HT1080 (cell line): ENCODE measurements around the gene OR4K15. TPM values are rescaled to one million over a fixed set of nuclear protein-coding genes. Genes with fewer than 3 reads are reported as not detected.
"Not testable (repeated sequence)": the region's sequence is repeated elsewhere in the genome, so short reads cannot be mapped to it uniquely, and the experiment has no call there.

ENCODE experiments used
- DNase-seq: peaks from one replicate; pipeline ENCODE4 v3.0.0-alpha.2; 2015; ENCODE audit warnings: low read depth
- polyA plus RNA-seq, 2 experiments: library from polyadenylated mRNA; depleted of rRNA; stranded (reverse); fragments of >200 nt; gene quantifications; 2 replicates each; pipeline ENCODE4 v1.2.3, GENCODE V29; 2015
- total RNA-seq: library from RNA; depleted of rRNA; stranded (reverse); fragments of >200 nt; shearing (Covaris generic); gene quantifications from 2 replicates; pipeline ENCODE4 v1.2.3, GENCODE V29; 2014; rRNA removed

OR4K15 gene
- not detected in 2 replicates for total RNA-seq
- not detected in 2 replicates for polyA plus RNA-seq (2015; cell fraction: cytosol; rRNA removed)
- polyA plus RNA-seq (2015; cell fraction: nucleus; rRNA removed) = not detected in 2 replicates

DNA sequence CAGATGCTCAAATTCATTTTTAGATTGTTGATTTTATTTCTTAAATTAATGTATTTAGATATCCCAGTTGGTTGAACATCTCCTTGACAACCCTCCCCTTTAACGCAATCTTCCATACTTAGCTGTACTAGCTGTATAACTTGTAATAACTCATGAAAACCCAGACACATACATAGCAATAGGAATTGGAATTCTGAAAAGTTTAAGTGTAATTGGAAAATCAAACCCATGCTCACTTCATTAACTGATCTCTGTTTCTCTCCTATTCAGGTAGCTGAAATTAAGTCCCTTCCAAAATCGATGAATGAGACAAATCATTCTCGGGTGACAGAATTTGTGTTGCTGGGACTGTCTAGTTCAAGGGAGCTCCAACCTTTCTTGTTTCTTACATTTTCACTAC lies at the start of gene OR4K15:
TSS of gene OR4K15 (plus strand) at position 301 of the 400 bp plus-strand sequence. CDS start at position 301, 0 bp downstream.
- DNase-seq = no peak

GRCh38 chr14:19930617-19931016 lies 44.8 kb upstream of the OR4K15 start, which contains the start of gene OR4K1:
TSS of gene OR4K1 (plus strand) at chr14:19930917. CDS start at chr14:19935667, 4,750 bp downstream.
- no peak for DNase-seq

DNA sequence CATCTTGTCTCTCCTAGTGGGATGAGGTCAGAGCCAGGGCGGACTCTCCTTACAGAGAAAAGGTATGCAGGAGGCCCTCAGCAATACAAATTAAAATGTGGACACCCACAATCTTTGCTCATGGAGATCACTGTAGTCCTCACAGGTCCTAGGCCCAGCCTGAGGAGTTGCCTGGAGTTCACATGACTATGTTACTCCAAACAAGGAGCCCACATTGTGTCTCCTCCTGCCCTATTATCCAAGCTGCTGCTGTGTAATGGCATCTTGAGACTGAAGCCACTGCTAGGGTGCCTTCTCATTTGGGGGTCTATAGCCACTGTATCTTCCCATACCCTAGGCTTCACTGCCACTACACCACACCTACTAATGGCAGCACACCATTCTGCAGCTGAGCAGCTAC lies 33.7 kb upstream of the OR4K15 start:
- no peak for DNase-seq

DNA sequence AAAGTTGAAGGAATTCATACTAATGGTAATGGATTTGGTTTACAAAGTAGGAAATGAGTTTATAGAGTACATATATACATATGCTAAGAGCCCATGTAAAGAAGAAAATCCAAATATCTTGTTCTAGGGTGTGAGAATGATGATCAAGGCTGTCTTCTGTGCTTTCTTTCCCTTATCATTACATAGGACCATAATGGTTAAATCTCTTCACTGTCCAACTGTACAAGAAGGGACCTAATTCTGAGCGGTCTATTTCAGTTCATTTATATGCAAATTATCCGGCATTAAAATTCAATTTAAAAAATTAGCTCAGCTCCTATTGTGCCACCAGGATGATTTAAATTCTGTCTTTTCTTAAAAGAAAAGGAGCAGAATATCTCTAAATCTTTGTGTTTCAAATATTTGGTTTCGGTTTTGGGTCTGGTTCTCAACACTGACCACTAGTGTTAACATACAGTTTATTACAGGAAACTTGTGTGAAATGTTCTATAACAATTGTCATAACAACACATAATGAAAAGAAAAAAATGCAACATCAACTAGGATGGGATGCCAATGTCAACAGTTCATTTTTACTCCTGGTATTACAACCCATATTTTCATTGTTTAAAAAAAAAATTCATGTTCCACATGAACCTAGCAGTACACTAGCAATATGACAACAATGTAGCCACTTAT lies 27.8 kb upstream of the OR4K15 start:
- DNase-seq = peak; percentile 8

DNA sequence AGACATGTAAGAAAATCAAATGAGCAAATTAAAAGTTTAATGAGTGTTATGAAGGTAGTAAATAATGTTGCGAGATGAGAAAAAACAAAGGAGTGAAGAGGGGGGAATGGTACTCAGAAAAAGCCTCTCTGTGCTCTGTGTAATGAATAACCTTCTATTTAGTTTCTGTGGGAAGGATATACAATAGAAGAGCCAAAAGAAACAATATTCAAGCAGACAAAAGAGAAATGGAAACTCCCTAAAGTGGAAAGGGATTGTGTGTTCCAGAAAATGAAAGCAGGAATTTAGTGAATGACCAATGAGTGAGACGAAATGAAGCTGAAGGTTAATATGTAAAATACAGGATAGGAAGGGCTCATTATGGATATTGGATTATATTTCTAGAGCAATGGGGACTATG lies 26.2 kb upstream of the OR4K15 start:
- no peak for DNase-seq

- not testable (repeated sequence) for DNase-seq
These were observed 5.7 kb upstream of the OR4K15 start for GRCh38 chr14:19969735-19970134.

DNA sequence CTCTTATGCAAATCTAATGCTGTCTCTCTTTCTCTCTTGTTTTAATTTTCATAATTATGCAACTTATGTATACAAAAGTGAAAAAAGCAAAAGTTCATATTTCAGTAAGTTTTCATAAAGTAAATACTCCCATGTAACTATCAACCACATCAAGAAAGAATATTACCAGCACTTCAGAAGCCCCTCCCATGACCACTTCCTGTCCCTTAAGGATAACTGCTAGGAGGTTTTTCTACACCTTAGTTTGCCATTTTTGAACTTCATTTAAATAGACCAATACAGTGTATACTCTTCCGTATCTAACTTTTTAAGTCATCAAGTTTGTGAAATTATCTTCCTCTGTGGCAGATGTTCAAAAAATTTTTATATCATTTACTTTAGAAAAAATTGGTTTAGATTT lies 547 bp upstream of the OR4K15 start:
- DNase-seq = no peak

GRCh38 chr14:19993438-19993837 lies 18.0 kb downstream of the OR4K15 start:
- DNase-seq = no peak

GRCh38 chr14:20001863-20002262 lies 26.5 kb downstream of the OR4K15 start, which contains the start of gene OR4Q2:
TSS of gene OR4Q2 (plus strand) at chr14:20002163.
- DNase-seq = no peak

- peak; percentile 88 for DNase-seq
These were observed 26.9 kb downstream of the OR4K15 start for GRCh38 chr14:20002319-20002718.

DNA sequence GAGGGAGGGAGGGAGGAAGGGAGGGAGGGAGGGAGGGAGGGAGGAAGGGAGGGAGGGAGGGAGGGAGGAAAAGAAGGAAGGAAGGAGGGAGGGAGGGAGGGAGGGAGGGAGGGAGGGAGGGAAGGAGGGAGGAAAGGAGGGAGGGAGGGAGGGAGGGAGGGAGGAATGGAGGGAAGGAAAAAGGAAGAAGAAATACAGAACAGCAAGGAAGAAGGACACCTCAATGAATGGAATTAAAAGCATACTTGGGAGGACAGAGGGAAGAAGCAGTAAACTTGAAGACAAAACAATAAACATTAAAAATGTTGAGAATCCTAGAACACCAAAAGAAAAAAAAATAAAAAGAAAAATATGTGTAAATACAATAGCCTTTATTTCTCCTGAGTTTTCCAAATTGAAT lies 32.8 kb downstream of the OR4K15 start:
- no peak for DNase-seq

- no peak for DNase-seq
These were observed 44.0 kb downstream of the OR4K15 start, which contains the start of gene OR4K14 for GRCh38 chr14:20019257-20019865. TSS of gene OR4K14 (minus strand) at chr14:20019307. CDS start at chr14:20015193, 4,114 bp downstream.

Other genes with a start within 250 kb of the OR4K15 start
- not detected in 2 replicates for gene OR4Q3, start 232.0 kb upstream of the OR4K15 start, total RNA-seq
- gene OR4M1, start 202.1 kb upstream of the OR4K15 start, total RNA-seq = not detected in 2 replicates
- gene OR4N2, start 171.8 kb upstream of the OR4K15 start, total RNA-seq = not detected in 2 replicates
- not detected in 2 replicates for gene OR4K2, start 100.4 kb upstream of the OR4K15 start, total RNA-seq
- gene OR4K5, start 55.0 kb upstream of the OR4K15 start, total RNA-seq = not detected in 2 replicates
- gene OR4K1, start 44.7 kb upstream of the OR4K15 start, total RNA-seq = not detected in 2 replicates
- gene OR4Q2, start 26.6 kb downstream of the OR4K15 start, total RNA-seq = not detected in 2 replicates
- not detected in 2 replicates for gene OR4K14, start 43.7 kb downstream of the OR4K15 start, total RNA-seq
- gene OR4K13, start 60.4 kb downstream of the OR4K15 start, total RNA-seq = not detected in 2 replicates
- gene OR4L1, start 84.5 kb downstream of the OR4K15 start, total RNA-seq = not detected in 2 replicates
- not detected in 2 replicates for gene OR4K17, start 135.1 kb downstream of the OR4K15 start, total RNA-seq
- not detected in 2 replicates for gene OR4N5, start 163.2 kb downstream of the OR4K15 start, total RNA-seq
- gene OR11G2, start 215.3 kb downstream of the OR4K15 start, total RNA-seq = not detected in 2 replicates
- gene OR11H6, start 248.1 kb downstream of the OR4K15 start, total RNA-seq = not detected in 2 replicates